Caco-2 (cell line): ENCODE measurements around the gene TTI1. TPM values are rescaled to one million over a fixed set of nuclear protein-coding genes. Genes with fewer than 3 reads are reported as not detected.
A peak's percentile ranks its signal among the peaks of the same experiment; 100 is the strongest.

Experiments used
- BruUV-seq: library from RNA; stranded (reverse); fragments of 400-500 nt; replicated peaks from 2 replicates; lab custom pipeline; 2021; lab: Mats Ljungman, UMichigan
- CTCF ChIA-PET: fragments of 300-600 bp; sonication (Branson Sonifier 250); formaldehyde crosslinking; loops from one replicate; lab custom pipeline; 2022; ENCODE audit warnings: antibody characterized with exemption; lab: Charles Lee
- POLR2A ChIA-PET: fragments of 300-600 bp; sonication (Branson Sonifier 250); formaldehyde crosslinking; loops from one replicate; lab custom pipeline; 2022; ENCODE audit warnings: antibody characterized with exemption; lab: Charles Lee
- DNase-seq, 2 experiments: peaks; one replicate each; pipeline versions ENCODE4 v3.0.0 to v3.0.0-alpha.2; 2020 to 2022
- H3K27me3 ChIP-seq: replicated peaks from 2 replicates; pipeline ENCODE4 v1.6.0; 2011; ENCODE audit warnings: low read length; ENCODE audit not compliant: control insufficient read depth, insufficient read depth
- H3K36me3 ChIP-seq: 2 replicates; pipeline ENCODE4 v1.5.1; 2011; ENCODE audit warnings: low read length; ENCODE audit not compliant: control insufficient read depth, insufficient read depth
- H3K4me1 ChIP-seq: fragments of 250-450 bp; sonication (Bioruptor Pico); 2 replicates; pipeline ENCODE4 v1.5.1; 2020; ENCODE audit warnings: mild to moderate bottlenecking
- H3K4me3 ChIP-seq: 2 replicates; pipeline ENCODE4 v1.5.1; 2011; ENCODE audit warnings: low read depth, mild to moderate bottlenecking, control low read depth, low read length
- H3K9me3 ChIP-seq: fragments of 250-450 bp; sonication (Bioruptor Pico); 2 replicates; pipeline ENCODE4 v1.5.1; 2020; ENCODE audit warnings: mild to moderate bottlenecking, moderate library complexity
- H3K27ac Mint-ChIP-seq: one replicate; pipeline ENCODE4 v1.8.0; 2022; ENCODE audit warnings: mixed read lengths; ENCODE audit not compliant: unreplicated experiment
- H3K27me3 Mint-ChIP-seq: one replicate; pipeline ENCODE4 v1.8.0; 2022; ENCODE audit warnings: mixed read lengths; ENCODE audit not compliant: insufficient read depth, unreplicated experiment
- H3K36me3 Mint-ChIP-seq: one replicate; pipeline ENCODE4 v1.8.0; 2022; ENCODE audit warnings: mild to moderate bottlenecking, mixed read lengths; ENCODE audit not compliant: insufficient read depth, unreplicated experiment
- H3K4me1 Mint-ChIP-seq: one replicate; pipeline ENCODE4 v1.8.0; 2022; ENCODE audit warnings: low read depth, mixed read lengths; ENCODE audit not compliant: unreplicated experiment
- H3K4me3 Mint-ChIP-seq: one replicate; pipeline ENCODE4 v1.8.0; 2022; ENCODE audit warnings: mild to moderate bottlenecking, moderate library complexity, mixed read lengths; ENCODE audit not compliant: unreplicated experiment
- H3K9me3 Mint-ChIP-seq: one replicate; pipeline ENCODE4 v1.8.0; 2022; ENCODE audit warnings: mixed read lengths; ENCODE audit not compliant: unreplicated experiment
- intact Hi-C: fragments of 100-400 bp; cut with micrococcal nuclease; formaldehyde crosslinking; loops from one replicate; pipeline ENCODE4 v1.10.0; 2022; ENCODE audit not compliant: unreplicated experiment
- total RNA-seq: library from RNA; stranded (reverse); gene quantifications from 2 replicates; pipeline ENCODE4 v1.2.3, GENCODE V29; 2022
- TF ChIP-seq, protein P1 (sequence below), 2 experiments: fragments of 200-600 bp in 1 of 2; IDR thresholded peaks; 1 replicate in 1 of 2; 2 replicates in 1 of 2; pipeline versions ENCODE4 v1.5.1 to v1.8.0; 2011 to 2022; ENCODE audit warnings: antibody characterized with exemption in 1 of 2, control low read depth in 1 of 2, inconsistent platforms in 1 of 2, low read depth in 1 of 2, low read length in 1 of 2, mild to moderate bottlenecking in 1 of 2, moderate library complexity in 1 of 2; ENCODE audit not compliant: insufficient read depth in 1 of 2, severe bottlenecking in 1 of 2, unreplicated experiment in 1 of 2

The TTI1 gene
- total RNA-seq, 1 experiment from 2014 or later, result 59.2 TPM

GRCh38 chr20:37941992-37942391, 91.3 kb downstream of the TTI1 start:
- intact Hi-C loops, result loop anchor here (5.0 kb wide), 1 partner anchor 50 kb away; no protein-coding TSS in a partner anchor
- Mint-ChIP-seq H3K9me3 (no peaks in the 10 kb centered on the region), H3K4me3 (no peak overlapping the region), H3K27ac (no peak overlapping the region), H3K36me3 (no peaks in the 10 kb centered on the region), H3K27me3 (peaks cover 2% of the 10 kb centered on the region), H3K4me1 (no peaks in the 10 kb centered on the region)
- Histone ChIP-seq H3K27me3 (no peaks in the 10 kb centered on the region), H3K4me1 (no peaks in the 10 kb centered on the region), H3K4me3 (no peak overlapping the region), H3K9me3 (no peaks in the 10 kb centered on the region), H3K36me3 (no peaks in the 10 kb centered on the region)
- ChIA-PET POLR2A (no interaction called here), CTCF (interaction anchor here (0.6 to 1.2 kb wide), 7 partner anchors 8 to 57 kb away, joined by 3 to 8 read pairs (median 5); no protein-coding TSS in a partner anchor)
- BruUV-seq, result no TSS peak
- no peak for DNase-seq
- TF ChIP-seq, protein P1, sequence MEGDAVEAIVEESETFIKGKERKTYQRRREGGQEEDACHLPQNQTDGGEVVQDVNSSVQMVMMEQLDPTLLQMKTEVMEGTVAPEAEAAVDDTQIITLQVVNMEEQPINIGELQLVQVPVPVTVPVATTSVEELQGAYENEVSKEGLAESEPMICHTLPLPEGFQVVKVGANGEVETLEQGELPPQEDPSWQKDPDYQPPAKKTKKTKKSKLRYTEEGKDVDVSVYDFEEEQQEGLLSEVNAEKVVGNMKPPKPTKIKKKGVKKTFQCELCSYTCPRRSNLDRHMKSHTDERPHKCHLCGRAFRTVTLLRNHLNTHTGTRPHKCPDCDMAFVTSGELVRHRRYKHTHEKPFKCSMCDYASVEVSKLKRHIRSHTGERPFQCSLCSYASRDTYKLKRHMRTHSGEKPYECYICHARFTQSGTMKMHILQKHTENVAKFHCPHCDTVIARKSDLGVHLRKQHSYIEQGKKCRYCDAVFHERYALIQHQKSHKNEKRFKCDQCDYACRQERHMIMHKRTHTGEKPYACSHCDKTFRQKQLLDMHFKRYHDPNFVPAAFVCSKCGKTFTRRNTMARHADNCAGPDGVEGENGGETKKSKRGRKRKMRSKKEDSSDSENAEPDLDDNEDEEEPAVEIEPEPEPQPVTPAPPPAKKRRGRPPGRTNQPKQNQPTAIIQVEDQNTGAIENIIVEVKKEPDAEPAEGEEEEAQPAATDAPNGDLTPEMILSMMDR (IDR thresholded peaks at IDR 0.05; ENCODE audit: insufficient read depth in 1 of 2, low read depth in 1 of 2, low read length in 1 of 2, severe bottlenecking in 1 of 2, unreplicated experiment in 1 of 2), result no peak

- intact Hi-C loops, result loop anchor here (5.0 kb wide), 1 partner anchor 51 kb away; no protein-coding TSS in a partner anchor
- H3K27ac Mint-ChIP-seq, result no peak overlapping the region
- CTCF ChIA-PET, result interaction anchor here (0.6 to 1.2 kb wide), 6 partner anchors 9 to 46 kb away, joined by 3 to 5 read pairs (median 4); no protein-coding TSS in a partner anchor
- peak; percentile 56 to 59 for DNase-seq
- H3K27me3 Mint-ChIP-seq, result no peaks in the 10 kb centered on the region
- POLR2A ChIA-PET, result no interaction called here
- H3K4me1 Mint-ChIP-seq, result no peaks in the 10 kb centered on the region
- H3K36me3 Mint-ChIP-seq, result no peaks in the 10 kb centered on the region
- Histone ChIP-seq H3K9me3 (no peaks in the 10 kb centered on the region), H3K36me3 (no peaks in the 10 kb centered on the region), H3K27me3 (no peaks in the 10 kb centered on the region), H3K4me3 (no peak overlapping the region), H3K4me1 (no peaks in the 10 kb centered on the region)
- H3K9me3 Mint-ChIP-seq, result no peaks in the 10 kb centered on the region
- BruUV-seq, result no TSS peak
- TF ChIP-seq, protein P1 (IDR thresholded peaks at IDR 0.05; ENCODE audit: insufficient read depth in 1 of 2, low read depth in 1 of 2, low read length in 1 of 2, severe bottlenecking in 1 of 2, unreplicated experiment in 1 of 2), result peak; percentile 53 to 86
- no peak overlapping the region for H3K4me3 Mint-ChIP-seq
Measured at GRCh38 chr20:37941332-37941731, 91.9 kb downstream of the TTI1 start.

- intact Hi-C loops, result loop anchor here (5.0 kb wide), 1 partner anchor 51 kb away; no protein-coding TSS in a partner anchor
- Histone ChIP-seq H3K4me1 (no peaks in the 10 kb centered on the region), H3K36me3 (no peaks in the 10 kb centered on the region), H3K9me3 (no peaks in the 10 kb centered on the region), H3K4me3 (no peak overlapping the region), H3K27me3 (no peaks in the 10 kb centered on the region)
- H3K27ac Mint-ChIP-seq, result no peak overlapping the region
- H3K4me1 Mint-ChIP-seq, result no peaks in the 10 kb centered on the region
- BruUV-seq, result no TSS peak
- H3K9me3 Mint-ChIP-seq, result no peaks in the 10 kb centered on the region
- H3K36me3 Mint-ChIP-seq, result no peaks in the 10 kb centered on the region
- ChIA-PET POLR2A (no interaction called here), CTCF (interaction anchor here (1.0 kb wide), 1 partner anchor 17 kb away, joined by 5 read pairs; no protein-coding TSS in a partner anchor)
- no peak overlapping the region for H3K4me3 Mint-ChIP-seq
- DNase-seq, result peak in 1 of 2 experiments; percentile 21
- H3K27me3 Mint-ChIP-seq, result no peaks in the 10 kb centered on the region
- TF ChIP-seq, protein P1 (IDR thresholded peaks at IDR 0.05; ENCODE audit: insufficient read depth in 1 of 2, low read depth in 1 of 2, low read length in 1 of 2, severe bottlenecking in 1 of 2, unreplicated experiment in 1 of 2), result no peak
Measured at GRCh38 chr20:37940858-37941257, 92.4 kb downstream of the TTI1 start.
